Activated T-cell treated with anti-CD3 and anti-CD28 coated beads for 24 hours (primary cell): ENCODE measurements around the gene SRSF5.
"Not testable (repeated sequence)": the region's sequence is repeated elsewhere in the genome, so short reads cannot be mapped to it uniquely, and the experiment has no call there.

Experiments used
- DNase-seq: peaks from one replicate; pipeline ENCODE4 v3.0.0-alpha.2; 2020; ENCODE audit warnings: low read depth

The SRSF5 gene

GRCh38 chr14:69766984-69767368 is at the start of gene SRSF5:
SRSF5 (plus strand) TSS chr14:69767142; CDS start chr14:69768157, 1,015 bp downstream.
- DNase-seq = peak; percentile 89

GRCh38 chr14:69718614-69719013 is 48.3 kb upstream of the SRSF5 start:
- DNase-seq = not testable (repeated sequence)

DNA sequence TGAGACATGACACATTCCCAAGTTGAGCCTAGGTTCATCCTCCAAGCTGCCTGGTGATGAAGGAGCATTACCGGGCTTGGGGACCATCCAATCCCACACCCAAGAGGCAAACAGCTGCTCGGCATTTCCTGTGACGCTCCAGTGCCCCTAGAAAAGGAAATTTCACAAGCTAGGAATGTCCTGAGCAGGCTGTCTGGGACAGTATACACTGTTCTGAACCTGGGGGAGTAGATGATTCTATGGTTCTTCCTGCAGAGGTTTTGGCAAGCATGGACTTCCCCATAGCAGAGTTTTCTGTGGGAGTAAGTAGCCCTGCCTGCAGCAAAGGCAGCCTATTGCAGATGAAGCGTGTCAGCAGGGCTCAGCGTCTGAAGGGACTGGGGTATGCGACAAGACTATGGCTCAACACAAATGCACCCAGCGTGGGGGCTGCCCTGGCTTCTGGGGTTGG is 47.4 kb upstream of the SRSF5 start:
- no peak for DNase-seq

DNA sequence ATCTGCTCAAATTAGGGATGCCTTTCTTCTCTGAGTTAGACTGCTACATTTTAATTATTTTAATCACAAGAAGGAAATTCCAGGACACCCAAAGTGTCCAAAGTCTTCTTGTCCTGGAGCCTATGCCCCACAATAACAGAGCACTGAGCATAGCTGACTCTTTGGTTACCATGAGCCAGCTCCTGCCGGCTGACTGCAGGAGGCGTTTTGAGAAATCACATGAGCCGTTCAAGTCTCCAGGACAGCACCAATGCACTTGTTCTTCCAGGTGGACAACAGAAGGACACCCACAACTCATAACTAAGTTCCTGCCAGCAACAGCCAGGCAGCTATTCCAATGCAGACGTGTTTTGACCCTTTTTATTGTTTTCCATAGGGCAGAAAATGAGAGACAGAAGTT is 46.0 kb upstream of the SRSF5 start:
- DNase-seq = no peak

- DNase-seq = peak; percentile 81
Measured at GRCh38 chr14:69726761-69727511, 40.0 kb upstream of the SRSF5 start.

DNA sequence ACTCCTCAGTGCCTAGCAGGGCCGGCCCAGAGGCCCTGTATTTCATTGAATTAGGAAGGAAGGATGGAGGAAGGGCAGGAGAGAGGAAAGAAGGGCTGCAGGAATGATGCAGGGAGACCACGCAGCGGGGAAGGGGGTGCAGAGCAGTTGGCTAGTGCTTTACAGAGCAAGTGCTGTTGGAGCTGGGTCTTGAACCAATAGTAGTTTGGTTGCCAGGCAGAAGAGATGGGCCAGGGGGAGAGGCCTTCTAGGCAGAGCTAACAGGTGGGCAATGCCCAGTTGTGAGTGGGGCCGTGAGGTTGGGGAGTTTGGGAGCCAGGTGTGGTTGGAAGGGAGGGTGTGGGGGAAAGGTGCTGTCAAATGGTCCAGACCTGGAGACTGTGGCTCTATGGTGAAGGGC is 39.1 kb upstream of the SRSF5 start:
- DNase-seq = no peak

GRCh38 chr14:69731919-69732598 is 34.9 kb upstream of the SRSF5 start:
- not testable (repeated sequence) for DNase-seq

GRCh38 chr14:69736405-69736804 is 30.5 kb upstream of the SRSF5 start:
- DNase-seq = not testable (repeated sequence)

DNA sequence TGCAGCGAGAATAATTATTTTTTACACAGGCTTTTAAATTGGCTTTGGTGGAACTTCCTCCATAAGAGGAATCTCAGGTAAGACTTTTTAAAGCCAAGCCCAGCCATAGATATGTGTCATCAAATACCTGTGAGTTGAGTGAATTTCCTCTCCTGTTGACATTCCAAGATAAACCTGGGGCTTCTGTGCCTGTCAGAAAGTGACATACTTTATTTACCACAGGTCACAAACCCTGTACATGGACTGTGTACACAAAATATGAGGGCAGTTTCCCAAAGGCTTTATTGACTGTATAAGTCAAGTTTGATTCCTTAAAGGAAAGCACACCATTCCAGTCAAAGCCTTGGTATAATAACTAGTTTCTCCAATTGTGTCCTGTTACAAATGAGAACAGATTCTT is 25.9 kb upstream of the SRSF5 start:
- no peak for DNase-seq

DNA sequence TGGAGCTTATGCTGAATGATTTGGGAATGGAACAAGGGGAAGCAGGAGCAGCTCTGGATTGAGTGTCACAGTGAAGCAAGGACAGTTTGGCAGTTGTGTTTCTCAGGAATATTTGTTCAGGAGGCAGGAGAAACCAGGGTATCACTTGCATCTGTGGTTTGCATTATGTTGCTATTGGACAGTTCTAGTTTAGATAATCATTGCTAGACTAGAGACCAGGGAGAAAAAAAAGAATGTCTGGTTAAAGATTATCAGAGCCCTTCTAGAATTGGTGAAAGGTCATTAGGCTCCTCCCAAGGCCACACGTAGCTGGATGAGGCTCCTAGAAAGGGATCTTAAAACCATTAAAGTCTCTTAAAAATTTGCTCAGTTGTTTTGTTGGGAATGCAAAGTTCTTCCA is 17.0 kb upstream of the SRSF5 start:
- DNase-seq = no peak

- no peak for DNase-seq
Measured at GRCh38 chr14:69750495-69750894, 16.4 kb upstream of the SRSF5 start.

DNA sequence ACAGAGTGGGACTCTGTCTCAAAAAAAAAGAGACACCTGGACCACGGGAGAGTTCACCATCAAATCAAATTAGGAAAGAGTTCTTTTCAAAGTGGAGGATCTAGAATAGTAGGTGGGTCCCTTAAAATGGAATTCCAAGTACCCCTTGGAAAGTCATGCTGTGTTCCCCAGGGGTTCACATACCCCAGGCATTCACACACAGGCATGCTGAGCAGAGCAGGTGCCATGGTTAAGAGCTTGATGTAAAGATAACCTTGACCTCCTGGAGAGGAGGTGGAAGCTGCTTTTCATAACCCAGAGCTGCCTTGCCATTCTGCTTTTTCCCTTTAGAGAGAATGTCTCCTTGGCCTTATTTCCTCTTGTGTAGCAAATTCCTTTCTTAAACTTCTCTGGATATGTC is 14.2 kb upstream of the SRSF5 start:
- no peak for DNase-seq

DNA sequence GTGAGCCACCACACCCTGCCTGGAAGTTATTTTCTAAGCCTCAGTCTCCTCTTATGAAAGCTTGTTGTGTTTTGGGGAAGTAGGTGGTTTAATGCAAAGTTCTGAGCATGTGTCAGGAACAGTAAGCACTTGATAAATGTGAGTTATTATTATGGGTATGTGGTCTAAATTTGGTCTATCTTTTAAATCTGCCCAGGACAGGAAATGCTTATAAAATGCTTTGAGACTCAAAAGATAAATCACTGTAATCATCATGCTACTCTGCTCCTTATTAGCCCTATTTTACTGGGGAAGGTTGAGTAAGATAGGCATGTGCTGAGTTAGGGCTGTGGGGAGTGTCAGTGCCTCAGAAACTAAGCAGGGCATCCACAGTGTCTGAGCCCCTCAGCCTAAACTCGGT is 13.1 kb upstream of the SRSF5 start:
- no peak for DNase-seq

DNA sequence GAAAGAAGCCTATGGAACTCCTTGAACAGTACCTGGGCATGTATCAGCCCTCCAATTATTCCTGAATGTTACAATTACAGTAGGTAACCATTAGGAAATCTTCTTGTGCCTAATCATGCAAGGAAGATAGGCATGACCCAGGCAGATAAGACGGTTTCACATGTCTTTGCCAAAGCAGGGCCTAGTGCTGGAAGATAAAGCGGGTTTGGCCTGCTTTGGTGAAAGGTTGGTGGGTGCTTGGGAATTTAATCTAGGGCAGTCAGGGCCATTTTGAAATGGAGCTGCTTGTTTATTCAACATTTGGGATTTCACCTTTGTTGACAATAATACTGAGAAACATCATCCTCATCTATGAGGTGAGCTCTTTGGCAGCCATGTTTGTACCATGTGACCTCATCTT is 12.5 kb upstream of the SRSF5 start:
- DNase-seq = no peak

DNA sequence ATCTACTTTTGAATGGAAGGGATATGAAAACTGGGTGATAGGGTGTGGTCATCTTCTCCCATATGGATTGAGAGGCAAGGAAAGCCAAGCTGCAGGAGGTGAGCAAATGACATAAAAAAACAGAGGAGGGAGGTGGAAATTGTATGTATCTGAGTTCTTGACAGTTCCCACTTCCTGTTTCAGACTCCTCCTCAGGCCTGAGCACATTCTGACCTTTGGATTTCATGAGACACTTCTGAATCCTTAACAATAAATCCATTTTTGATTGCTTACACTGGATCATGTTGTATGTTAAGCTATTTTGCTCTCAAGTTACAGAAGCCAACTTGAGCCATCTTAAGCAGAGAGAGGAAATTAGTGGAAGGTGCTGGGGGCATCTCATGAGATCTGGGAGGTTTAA is 11.6 kb upstream of the SRSF5 start:
- no peak for DNase-seq

DNA sequence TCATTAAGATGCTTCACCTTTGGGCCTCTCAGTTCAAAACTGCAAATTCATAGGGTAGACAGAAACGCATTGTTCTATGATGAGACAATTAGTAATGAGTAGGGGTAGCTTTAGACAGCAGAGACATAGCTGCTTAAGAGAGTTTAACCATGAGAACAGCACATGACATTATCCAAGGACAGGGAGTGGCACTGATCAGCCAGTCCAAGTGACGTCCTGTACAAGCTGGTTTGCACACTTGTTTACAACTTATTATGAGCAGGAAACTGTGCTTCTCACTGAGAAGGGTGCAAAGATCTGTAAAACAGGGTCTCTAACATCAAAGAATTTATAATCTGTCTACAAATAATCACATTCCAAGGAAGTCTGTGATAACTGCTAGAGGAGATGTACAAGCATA is 11.2 kb upstream of the SRSF5 start:
- DNase-seq = no peak

DNA sequence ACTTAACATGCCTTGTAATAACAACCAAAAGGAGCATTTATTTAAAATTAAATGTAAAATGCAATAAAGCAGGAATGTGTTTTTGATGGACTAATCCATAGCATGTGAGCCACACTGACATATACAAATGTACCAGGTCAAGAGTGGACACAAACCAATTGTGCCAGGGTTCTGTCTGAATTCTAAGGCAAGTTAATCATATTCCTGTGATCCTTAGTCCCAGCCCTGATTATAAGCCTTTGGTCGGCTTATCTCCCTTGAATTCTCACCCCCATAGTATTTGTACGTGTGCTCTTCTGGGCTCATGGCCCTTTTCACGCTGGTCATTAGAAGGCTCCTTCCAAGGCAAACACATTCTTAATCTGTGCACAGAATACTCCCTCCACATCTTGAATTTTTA is 10.6 kb upstream of the SRSF5 start:
- DNase-seq = no peak

- no peak for DNase-seq
Measured at GRCh38 chr14:69760810-69761209, 6.1 kb upstream of the SRSF5 start.

- peak; percentile 43 for DNase-seq
Measured at GRCh38 chr14:69763761-69764510, 3.0 kb upstream of the SRSF5 start.

DNA sequence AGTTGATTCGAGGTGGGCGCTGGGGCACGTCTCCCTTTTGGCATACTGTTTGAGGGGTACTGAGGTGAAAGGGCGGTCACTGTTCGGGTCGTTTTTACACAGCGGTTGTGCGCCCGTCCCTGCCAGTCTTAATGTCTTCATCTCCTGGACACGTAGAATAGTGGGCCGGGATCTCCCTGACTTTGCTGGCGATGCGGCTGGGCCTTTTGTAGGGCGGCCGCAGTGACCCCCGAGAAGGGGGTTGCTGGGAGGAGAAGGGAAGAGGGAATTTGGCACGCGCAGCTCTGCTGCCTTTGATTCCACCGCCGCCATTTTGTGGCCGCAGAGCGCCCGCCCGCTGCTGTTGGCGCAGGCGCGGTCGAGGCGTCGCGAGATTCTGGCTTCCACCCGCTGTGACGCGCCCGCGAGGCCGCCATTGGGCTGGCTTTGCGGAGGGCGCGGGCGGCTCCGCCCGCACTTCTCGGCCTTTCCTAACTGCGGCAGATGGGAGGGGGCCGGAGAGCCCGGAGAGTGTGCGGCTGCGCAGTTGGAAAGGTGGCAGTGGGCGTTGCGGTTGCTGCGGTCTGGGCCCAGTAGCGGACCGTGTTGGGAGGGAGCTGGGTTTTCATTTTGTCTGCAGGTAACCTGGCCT is 542 bp downstream of the SRSF5 start:
- peak; percentile 91 for DNase-seq

- no peak for DNase-seq
Measured at GRCh38 chr14:69768873-69769272, 1.9 kb downstream of the SRSF5 start.

GRCh38 chr14:69769623-69770022 is 2.7 kb downstream of the SRSF5 start:
- no peak for DNase-seq
